GM18519 (cell line): ENCODE results near the gene MAMDC2.
"Not testable (repeated sequence)": the region's sequence is repeated elsewhere in the genome, so short reads cannot be mapped to it uniquely, and the experiment has no call there.

Experiments
- ATAC-seq: cut with Tn5 transposase; IDR thresholded peaks from one replicate; pipeline ENCODE4 v1.9.1; 2021; ENCODE audit warnings: mild to moderate bottlenecking, moderate library complexity; ENCODE audit not compliant: unreplicated experiment, low FRiP score

The MAMDC2 gene

DNA sequence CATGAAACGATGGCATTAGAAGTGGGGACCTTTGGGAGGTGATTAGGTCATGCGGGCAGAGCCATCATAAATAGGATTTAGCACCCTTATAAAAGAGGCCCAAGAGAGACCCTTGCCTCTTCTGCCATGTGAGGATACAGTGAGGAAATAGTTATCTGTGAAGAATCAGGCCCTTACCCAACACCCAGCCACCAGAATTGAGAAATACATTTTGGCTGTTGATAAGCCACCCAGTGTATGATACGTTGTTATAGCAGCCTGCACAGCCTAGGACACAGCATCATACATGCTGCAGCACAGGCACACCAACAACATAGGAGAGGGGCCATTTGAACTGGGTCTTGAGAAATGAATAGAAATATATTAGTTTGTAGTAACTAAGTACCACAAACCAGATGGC, 8.0 kb upstream of the MAMDC2 start:
- ATAC-seq = no peak

DNA sequence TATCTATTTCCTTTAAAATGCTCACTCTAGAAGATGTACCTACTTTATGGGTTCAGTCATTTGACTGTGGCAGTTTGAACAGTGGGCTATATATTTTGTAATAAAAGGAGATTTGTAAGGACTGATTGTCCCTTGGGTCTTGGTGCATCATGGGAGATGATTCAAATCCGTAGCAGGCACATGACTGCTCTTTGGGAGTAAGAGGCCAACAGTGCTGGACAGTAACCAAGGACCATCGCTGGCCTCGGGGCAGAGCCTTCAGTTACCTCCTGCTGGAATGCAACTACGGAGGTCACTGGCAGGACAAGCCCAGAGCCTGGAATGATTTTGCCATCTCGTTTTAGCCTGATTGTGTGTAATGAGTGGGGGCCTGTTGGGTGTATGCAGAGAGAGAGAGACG, 7.0 kb upstream of the MAMDC2 start:
- ATAC-seq = no peak

DNA sequence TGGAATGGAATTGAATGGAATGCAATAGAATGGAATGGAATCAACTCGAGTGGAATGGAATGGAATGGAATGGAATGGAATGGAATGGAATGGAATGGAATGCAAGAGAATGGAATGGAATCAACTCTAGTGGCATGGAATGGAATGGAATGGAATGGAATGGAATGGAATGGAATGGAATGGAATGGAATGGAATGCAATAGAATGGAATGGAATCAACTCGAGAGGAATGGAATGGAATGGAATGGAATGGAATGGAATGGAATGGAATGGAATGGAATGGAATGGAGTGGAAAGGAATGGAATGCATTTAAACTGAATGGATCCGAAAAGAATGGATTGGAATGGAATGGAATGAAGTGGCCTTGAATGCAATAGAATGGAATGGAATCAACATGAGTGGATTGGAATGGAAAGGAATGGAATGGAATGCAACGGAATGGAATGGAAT, 5.5 kb upstream of the MAMDC2 start:
- ATAC-seq = not testable (repeated sequence)

DNA sequence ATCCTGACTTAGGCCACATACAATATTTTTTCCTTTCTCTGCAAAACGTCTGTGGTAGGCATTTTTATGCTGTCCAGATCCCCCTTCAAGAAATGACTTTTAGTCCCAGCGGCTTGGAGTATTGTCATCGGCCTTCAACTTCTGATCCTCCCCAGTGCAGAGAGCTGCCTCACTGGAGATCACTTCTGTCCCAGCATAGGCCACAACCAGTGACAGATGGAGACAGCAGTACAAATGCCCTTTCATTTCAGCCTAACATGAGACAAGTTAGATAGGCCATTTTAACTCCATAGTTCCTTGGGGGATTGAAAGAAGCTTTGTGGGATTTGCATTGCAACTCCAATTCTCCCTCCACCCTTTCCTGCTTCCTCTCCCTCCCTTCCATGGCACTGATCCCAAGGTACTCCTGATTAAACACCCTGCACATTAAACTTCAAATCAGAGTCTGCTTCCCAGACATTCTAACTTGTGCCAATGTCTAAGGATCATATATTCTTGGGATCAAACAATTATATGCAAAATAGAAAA, 3.2 kb upstream of the MAMDC2 start:
- no peak for ATAC-seq

DNA sequence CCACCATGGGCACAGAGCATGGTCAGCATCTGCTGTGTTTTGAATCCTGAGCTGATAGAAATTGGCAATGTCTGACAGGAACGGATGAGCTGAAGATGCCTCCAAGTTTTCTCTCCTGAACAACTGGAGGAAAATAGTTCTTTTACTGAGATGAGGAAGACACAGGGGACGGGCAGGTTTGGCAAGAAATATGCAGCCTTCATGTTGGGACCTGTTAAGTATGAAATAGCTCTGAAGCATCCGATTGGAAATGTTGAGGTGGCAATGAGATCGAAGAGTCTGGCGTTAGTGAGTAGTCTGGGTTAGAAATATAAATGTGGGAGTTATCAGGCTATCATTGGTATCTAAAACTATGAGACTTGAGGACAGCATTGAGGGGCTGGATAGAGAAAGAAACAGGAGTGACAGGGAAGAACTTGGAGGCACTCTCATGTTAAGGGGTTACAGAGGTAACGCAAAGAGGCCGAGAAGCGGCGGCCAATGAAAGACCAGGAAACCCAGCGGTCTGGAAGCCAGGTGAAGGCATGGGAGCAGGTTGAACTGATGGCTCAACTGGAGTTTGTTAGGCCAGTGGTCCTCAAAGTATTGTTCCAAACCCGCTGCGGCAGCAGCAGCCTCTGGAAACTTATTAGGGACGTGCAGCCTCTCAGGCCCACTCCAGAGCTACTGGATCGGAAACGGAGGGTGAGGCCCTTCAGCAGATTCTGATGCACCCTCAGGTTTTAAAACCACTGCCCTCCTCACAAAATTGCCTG, 1.0 kb upstream of the MAMDC2 start:
- no peak for ATAC-seq

DNA sequence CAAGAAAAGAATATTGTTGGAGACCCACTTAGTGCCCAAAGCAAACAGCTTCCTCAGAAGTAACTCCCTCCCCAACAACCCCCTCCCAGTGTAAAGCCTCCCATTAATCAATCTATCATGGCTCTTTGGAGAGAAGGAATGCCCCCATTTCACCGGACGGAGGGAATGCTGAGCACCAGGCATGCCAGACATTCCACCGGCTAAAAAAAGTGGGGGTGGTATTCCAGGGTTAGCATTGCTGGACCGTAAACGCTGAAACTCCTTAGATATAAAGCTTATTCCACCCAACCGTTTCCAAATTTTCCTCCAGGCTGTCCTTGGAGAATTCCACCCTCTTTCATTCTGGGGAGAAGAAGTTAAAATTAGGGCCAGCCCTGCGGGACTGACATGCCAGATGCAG, 363 bp upstream of the MAMDC2 start:
- ATAC-seq = no peak

DNA sequence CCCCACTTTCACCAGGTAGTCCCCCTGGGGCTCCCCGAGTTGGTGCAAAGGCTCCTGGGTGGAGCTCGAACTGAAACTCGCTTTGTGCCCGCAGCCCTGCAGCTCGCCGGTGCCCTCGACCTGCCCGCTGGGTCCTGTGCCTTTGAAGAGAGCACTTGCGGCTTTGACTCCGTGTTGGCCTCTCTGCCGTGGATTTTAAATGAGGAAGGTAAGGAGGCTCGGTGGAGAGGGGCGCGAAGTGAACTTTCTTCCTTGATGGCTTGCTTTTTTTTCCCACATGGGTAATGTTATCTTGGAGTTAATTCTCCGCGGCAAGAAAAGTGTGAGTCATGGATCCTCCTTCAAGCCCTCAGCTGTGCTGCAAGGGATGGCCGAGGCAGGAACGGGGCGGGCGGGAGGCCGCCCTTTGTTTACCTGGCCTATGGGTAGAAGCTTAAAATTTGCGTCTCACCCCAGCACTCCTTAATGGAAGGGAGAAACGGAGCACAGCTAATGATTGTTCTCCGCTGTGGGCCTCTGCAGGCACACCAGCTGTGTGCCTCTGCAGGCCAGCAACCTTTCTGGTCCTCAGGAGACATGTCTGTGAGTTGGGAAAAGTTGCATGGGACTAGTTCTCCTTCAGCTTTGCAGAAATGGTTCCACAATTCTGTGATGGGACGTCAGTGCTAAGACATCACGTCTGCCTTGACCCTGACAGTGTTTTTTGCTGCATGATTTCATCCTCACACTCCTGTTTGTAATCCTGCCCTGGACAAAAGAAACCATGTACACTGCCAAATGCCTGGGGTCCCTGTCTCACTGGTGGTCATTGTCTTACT, 1.1 kb downstream of the MAMDC2 start:
- no peak for ATAC-seq

DNA sequence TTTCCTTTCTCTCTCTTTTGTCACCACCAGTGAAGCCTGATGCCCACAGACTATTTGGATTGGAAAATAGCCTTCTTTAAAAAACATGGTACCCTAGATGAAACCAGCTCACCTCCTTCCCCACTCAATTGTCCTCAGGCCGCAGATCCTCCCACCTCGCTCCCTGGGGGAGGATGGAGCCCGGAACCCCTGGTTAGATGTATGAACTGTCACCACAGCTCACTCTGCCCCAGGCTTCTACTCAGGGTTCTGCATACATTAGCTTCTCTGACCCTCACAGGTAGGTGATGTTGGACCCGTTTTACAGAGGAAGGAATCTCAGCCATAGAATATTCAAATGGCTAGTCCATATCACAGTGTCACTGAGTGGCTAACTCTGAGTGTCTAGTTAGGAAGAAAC, 1.8 kb downstream of the MAMDC2 start:
- ATAC-seq = no peak

DNA sequence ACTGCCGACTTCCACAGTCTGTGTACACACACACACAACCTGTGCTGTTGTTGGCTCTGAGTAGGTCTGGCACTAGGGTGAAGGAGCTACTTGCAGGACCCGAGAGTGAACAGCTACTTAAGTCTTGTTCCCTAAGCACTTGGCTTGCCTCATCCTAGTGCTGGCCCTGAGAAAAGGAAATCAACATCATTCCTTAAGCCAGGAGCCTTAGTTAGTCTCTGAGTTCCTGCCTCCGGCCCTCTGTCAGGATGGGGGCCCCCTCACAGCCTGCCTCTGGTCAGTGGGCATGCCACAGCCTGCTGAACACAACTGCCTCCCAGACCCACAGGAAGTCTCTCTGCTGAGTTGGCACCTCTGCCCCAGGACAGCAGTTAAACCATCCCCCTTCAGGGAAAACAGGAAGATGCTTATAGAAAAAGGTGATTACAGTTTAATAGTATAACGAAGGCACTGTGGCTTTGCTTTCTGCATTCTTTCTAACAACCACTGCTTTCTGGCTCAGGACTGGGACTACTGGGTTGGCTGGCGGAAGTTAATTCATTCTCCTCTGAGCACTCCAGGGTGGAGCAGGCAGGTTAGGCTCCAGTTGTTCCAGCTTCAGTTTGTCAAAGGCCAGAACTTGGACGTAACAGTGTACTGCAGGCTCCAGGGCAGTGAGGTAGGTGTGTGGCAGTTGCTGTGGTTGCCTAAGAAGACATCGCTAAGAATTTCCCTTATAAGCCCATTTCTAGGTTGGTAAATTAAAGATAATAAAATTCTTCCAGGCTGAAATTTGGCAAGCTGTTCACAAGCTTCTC, 2.8 kb downstream of the MAMDC2 start:
- ATAC-seq = no peak

DNA sequence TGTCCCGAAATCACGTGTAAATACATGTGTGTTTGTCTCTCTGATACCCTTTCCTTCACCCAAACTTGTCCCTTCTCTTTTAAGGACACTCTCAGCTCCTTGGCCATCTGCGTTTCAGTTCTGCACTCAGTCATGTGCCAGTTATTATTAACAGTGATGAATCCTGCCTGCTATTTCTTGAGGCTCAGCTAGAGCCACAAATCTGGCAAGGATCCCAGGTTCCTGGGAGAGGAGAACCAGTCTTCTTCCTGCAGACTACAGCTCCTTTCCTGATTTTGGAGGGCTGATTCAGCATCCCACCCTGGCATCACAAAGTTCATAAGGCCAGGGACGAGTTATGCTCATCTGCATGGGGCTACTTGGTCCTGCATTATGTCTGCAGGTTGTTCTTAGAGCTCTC, 5.6 kb downstream of the MAMDC2 start:
- no peak for ATAC-seq

DNA sequence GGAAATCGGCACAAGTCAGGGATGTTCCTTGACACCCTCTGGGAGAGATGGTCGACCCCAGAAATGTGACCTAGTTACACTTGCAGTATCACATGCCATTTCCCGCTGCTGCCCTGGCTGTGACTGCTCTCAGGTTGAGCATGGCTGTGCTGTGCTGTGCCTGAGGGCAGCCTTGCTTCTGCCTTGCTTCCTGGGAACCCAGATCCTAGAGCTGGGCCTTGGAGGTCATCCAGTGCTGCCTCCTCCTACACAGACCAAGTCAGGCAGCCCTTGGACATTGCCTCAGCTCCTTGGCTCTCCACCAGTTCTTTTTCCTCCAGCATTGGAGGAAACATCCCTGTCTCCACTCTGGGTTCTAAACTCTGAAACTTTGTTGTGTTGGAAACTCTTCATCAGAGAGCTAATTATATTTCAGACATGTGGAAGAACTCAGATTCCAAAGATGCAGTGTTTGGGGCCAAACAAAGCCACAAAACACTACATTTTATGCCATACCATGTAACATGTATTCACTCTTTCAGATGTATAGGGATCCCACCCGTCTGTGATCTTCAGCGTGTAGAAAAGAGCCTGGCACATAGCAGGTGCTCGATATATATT, 6.1 kb downstream of the MAMDC2 start:
- ATAC-seq = no peak

DNA sequence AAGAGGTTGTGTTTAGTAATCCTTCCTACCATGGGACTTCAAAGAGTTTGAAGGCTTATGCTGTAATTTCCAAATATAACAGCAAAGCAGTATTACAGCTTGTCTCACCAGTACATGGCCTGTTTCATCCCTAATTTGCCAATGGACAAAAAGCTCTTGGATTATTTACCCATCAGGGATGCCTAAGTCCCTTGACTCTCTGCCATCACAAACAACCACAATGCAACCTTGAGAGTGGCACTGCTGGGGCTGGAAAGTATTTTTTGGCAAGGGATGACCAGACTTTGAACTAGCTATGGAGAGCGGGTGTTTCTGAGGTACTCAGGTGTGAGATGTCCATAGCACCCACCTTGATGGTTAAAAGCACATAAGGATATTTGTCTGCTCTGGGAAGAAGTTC, 9.1 kb downstream of the MAMDC2 start:
- no peak for ATAC-seq

DNA sequence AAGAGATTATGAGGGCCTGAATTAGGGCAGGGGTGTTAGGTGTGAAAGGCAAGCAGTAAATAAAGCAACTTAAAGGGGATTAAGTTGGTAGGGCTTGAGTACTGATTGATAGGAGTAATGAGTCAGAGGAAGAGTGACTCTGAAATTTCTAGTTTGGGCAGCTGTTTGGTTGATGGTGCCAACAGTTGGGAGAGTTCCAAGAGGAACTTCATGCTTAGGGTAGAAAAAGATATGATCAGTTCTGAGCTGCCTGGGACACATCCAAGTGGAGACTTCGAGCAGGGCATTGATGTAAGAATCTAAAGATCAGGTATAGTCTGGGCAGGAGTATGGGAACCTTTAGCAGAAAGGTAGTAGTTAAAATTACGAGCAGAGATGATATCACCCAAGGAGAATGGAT, 10.2 kb downstream of the MAMDC2 start:
- ATAC-seq = no peak

DNA sequence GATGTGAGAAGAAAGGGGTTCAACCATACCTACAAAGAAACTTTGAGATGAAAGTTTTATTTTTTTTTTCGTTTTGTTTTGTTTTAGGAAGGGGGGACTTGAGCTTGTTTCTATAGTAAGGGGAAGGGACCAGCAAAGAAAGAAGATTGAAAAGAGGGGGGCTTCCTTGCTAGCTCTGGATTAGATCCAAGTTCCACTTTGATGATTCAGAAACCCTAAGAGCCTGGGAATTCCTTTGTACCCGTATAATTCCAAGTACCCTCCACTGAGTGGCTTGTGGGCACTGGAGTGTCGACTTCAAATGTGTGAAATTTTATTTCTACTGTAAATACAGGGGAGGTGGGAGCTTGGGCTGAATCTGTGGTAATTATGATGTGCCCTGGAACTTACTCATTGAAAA, 10.9 kb downstream of the MAMDC2 start:
- no peak for ATAC-seq

DNA sequence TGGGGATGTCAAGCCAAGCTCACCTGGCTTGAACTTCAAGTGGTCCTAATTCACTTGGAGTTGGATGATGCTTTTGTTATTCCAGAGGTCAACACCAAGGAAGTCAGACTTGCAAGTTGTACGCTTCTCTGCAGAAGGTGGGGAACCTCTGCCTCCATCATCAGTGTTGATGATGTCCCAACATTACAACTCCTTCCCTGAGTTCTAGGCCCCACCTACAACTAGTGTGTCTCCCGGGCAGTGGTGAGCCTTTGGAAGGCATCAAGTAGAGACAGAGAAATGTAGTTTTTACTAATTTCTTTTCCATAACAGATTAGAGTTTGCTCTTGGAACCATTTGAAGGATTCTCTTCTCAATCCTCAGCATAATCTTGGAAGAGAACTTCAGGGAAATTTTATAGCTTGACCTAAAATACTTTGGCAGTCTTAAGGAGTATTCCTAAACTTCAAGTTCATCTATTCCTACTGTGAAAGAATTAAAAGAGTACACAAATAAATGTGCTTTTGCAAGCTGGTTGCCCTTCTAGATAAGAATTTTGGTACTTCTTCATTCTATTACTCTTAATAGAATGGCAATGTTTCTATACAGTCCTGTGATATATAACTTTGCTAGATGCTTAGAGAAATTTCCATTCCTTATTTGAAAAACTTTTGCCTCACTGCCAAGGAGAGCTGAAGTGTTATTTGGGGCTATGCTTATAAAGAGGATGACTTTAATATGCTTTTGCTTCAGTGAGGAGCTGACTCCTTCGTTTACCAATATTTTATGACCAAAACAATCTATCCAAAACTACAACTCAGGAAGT, 12.0 kb downstream of the MAMDC2 start:
- no peak for ATAC-seq

DNA sequence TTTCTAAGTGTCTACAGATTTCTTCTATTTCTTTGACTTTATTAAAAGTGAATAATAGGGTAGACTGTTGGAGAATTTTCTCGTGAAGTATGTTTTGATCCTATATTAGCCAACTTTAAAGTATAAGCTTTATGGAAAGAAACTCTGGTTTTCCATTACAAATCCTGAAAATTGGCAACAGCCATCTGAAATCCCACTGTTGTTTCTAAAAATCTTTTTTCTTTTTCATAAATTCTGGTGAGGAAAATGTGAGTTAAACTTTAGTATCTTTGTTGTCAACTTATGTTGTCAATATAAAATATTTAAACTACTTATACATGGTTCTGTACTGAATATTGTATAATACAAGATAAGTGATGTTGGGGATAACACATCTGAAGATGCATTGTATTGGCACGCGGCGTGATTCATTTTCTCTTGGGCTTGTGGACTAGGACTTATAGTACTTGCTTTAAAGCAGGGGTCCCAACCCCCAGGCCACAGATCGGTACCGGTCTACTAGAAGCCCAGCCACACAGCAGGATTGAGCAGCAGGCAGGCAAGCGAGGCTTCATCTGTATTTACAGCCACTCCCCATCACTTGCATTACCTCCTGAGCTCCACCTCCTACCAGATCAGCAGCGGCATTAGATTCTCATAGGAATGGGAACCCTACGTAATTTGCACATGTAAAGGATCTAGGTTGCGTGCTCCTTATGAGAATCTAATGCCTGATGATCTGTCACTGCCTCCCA, 12.7 kb downstream of the MAMDC2 start:
- no peak for ATAC-seq

DNA sequence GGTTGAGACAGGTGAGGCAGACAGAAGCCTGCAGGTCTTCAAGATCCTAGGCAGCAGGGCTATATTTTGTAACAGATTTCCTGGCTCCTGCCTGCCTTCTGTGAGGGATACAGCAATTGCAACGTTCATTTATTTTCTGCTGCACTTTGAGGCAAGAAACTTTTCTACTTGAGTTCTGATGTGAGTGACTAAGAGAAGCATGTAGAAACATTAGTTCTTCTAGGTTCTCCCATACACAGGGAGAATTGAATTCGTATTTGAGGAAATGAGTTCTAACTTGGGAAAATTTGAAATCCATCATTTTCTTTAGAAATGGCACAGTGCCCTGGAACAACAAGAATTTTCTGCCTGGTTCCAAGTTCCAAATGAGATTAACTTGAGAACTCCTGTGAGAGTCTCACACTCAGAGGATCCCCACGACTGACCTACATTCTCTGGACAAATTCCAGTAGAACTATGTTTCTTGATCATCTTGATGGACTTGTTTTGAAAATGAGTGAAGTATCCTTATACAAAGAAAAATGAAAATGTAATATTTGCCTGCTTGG, 15.0 kb downstream of the MAMDC2 start:
- ATAC-seq = no peak

DNA sequence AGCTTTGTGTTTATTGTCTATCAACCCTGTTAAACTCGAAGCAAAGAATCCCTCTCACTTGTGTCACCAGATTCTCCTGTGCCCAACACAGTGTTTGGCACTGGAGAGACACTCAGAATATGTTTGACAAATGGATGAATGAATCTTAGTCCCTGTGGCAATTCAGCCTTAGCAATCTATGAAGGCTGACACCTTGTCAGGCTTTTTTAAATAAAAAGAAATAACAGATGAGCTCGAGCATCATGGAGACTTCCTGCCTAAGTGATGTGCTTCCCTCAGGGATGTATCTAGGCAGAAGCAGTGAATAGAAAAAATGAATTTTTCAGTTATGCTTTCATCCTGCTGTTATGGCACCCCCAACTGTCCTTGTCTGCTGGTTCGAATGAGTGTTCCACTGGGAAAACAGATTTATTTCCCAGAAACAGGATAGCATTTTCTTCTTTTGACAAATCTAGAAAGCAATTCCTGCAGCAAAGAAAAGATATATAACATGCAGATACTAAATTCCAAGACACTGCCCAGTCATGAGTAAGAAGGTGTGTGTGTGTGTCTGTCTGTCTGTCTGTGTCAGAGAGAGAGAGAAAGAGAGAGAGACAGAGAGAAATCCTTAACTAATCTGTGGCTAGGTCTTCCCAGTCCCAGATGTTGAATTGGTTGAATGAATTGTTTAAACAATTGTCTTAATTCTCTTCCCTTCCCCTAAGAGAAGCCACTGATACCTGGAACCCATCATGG, 16.7 kb downstream of the MAMDC2 start:
- no peak for ATAC-seq
